ENCODE results near the gene POU2AF2.
"Not testable (repeated sequence)": the region's sequence is repeated elsewhere in the genome, so short reads cannot be mapped to it uniquely, and the experiment has no call there.

POU2AF2 gene, protein sequence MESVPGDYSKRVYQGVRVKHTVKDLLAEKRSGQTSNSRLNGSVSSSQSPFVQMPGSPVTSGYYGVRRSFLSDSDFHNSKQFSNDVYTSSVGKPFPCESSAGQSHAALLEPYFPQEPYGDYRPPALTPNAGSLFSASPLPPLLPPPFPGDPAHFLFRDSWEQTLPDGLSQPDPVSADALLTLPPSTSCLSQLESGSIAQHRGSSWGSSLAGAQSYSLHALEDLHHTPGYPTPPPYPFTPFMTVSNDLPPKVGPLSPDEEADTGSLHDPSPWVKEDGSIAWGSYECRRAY

GRCh38 chr11:111245425-111245824 is at the start of gene POU2AF2:
Gene POU2AF2 (plus strand): TSS chr11:111245725. CDS start chr11:111245854, 129 bp downstream.
- Mint-ChIP-seq H3K36me3 (ENCODE audit: insufficient read depth) (no peaks in the 10 kb centered on the region), H3K27me3 (peaks cover 54% of the 10 kb centered on the region), H3K4me3 (no peak within 1 kb of the TSS)

DNA sequence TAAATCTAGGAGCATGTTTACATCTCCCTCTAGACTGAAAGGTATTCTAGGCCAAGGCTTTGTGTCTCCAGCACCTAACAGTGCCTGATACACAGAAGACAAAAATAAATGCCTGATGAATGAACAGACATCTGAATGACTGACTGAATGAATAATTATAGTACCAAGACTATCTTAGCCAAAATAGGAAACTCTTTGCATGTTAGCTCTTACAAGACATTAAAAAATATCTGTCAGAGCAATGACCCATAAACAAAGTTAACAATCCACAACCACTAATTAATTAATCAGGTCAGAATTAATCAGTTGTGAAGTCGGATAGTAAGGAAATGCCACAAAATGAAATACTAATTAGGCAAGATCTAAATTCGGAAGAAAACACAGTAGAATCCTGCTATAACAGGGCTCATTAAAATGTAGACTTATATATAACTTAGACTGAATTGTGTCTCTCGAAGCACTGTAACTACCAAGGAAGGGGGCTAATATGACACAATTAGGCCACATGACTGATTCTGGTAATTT is 45.5 kb upstream of the POU2AF2 start:
- Mint-ChIP-seq H3K27me3 (peaks cover 57% of the 10 kb centered on the region), H3K4me1 (no peaks in the 10 kb centered on the region), H3K9me3 (no peaks in the 10 kb centered on the region), H3K4me3 (no peak overlapping the region), H3K36me3 (ENCODE audit: insufficient read depth) (peaks cover 2% of the 10 kb centered on the region), H3K27ac (ENCODE audit: low read depth) (no peak overlapping the region)
- DNase-seq (ENCODE audit: low spot score in 2 of 2) (no peak), ATAC-seq (replicated peaks; ENCODE audit: extremely low read depth, poor library complexity, severe bottlenecking) (no peak)

More at GRCh38 chr11:111245425-111245824, at the start of gene POU2AF2:
- Mint-ChIP-seq H3K9me3 (no peaks in the 10 kb centered on the region), H3K27ac (ENCODE audit: low read depth) (no peak within 1 kb of the TSS), H3K4me1 (no peaks in the 10 kb centered on the region)
- DNase-seq (ENCODE audit: low spot score in 2 of 2) = no peak
- no peak for ATAC-seq (replicated peaks; ENCODE audit: extremely low read depth, poor library complexity, severe bottlenecking)

DNA sequence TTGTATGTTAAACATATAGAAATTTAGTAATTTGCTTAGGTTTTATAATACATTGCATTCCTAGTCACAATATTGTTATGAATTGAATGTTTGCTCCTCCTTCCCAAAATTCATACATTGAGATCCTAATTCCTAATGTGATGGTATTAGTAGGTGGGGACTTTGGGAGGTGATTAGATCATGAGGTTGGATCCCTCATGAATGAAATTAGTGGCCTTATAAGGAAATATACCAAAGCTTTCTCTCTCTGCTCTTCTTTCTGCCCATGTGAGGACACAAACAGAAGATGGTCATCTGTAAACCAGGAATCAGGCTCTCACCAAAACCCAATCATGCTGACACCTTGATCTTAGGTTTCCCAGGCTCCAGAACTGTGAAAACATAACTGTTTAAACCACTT is 41.3 kb upstream of the POU2AF2 start:
- no peak for ATAC-seq (replicated peaks; ENCODE audit: extremely low read depth, poor library complexity, severe bottlenecking)
- no peak for DNase-seq (ENCODE audit: low spot score in 2 of 2)
- Mint-ChIP-seq H3K4me3 (no peak overlapping the region), H3K27ac (ENCODE audit: low read depth) (no peak overlapping the region), H3K4me1 (no peaks in the 10 kb centered on the region), H3K27me3 (peaks cover 60% of the 10 kb centered on the region), H3K9me3 (no peaks in the 10 kb centered on the region), H3K36me3 (ENCODE audit: insufficient read depth) (peaks cover 2% of the 10 kb centered on the region)

DNA sequence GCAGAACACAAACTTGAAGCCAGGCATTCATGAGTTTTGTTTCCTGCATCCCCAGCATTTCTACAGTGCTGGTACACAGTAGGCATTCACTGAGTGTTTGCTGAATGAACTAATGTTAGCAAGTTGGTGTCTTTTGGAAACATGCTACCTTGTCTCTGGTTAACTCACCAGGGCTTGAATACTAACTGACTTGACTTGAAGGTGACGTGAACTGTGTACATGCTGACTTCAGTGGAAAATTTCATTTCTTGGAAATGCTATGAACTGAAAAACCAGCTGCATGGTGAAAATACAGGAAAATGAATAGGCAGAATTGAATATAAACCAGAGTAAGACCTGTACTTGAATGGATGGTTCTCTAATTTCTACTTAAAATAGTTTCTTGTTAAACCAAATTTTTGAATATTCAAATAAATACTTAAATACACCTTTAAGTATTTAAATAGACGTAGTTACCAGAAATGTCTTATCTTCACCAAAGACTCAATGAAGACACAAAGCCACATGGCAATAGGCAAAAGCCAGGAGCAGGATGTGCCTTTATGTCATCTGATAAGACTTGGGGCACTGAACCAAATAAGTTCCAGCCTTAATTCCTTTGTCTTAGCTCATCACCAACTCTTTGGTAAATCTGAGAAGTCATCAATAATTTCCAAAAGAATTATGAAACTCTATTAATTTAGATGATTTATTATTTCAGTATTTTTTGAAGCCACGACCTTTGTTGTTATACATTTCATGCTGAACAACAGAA is 39.7 kb upstream of the POU2AF2 start:
- H3K4me1 Mint-ChIP-seq = no peaks in the 10 kb centered on the region

DNA sequence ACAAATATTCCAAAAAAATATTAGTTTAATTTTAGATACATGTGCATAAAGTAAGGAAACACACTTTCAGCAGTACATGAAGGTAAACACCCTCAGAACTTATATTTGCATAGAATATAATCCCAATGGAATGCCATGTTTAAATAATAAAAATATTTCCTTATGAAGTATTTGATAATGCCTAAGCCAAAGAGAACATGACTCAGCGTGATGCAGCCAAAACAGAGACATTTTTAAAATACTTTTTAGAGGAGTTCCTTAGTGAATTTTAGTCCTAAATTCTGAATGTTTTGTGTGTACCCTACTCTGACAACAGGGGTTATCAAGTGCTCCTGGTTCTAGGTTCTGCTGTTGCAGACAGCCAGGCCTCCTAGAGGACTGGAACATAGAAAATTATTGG is 39.1 kb upstream of the POU2AF2 start:
- Mint-ChIP-seq H3K9me3 (no peaks in the 10 kb centered on the region), H3K27ac (ENCODE audit: low read depth) (no peak overlapping the region), H3K4me3 (no peak overlapping the region), H3K27me3 (peaks cover 52% of the 10 kb centered on the region), H3K4me1 (no peaks in the 10 kb centered on the region), H3K36me3 (ENCODE audit: insufficient read depth) (peaks cover 2% of the 10 kb centered on the region)
- no peak for ATAC-seq (replicated peaks; ENCODE audit: extremely low read depth, poor library complexity, severe bottlenecking)
- DNase-seq (ENCODE audit: low spot score in 2 of 2) = no peak

More for the DNA sequence above, 39.7 kb upstream of the POU2AF2 start:
- H3K27me3 Mint-ChIP-seq = peaks cover 52% of the 10 kb centered on the region
- no peaks in the 10 kb centered on the region for H3K9me3 Mint-ChIP-seq
- DNase-seq (ENCODE audit: low spot score in 2 of 2) = no peak
- H3K36me3 Mint-ChIP-seq (ENCODE audit: insufficient read depth) = peaks cover 2% of the 10 kb centered on the region
- H3K4me3 Mint-ChIP-seq = no peak overlapping the region
- H3K27ac Mint-ChIP-seq (ENCODE audit: low read depth) = no peak overlapping the region
- ATAC-seq (replicated peaks; ENCODE audit: extremely low read depth, poor library complexity, severe bottlenecking) = no peak

DNA sequence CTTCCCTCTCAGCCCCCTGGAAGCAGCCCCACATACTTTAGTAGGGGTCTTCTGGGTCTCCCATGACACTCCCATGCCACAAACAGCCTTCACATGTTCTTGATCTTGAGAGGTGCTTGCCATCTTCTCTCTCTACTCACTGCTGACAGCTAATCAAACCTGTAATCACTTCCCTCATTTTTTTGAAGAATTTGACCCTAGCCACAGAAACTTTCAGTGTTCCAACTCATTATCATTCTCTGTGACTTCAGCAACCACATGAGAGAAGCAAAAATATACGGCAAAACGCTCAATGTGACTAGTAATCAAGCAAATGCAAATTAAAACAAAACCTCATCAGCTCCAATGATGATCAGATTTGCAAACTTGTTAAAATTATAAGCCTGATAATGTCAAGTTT is 38.3 kb upstream of the POU2AF2 start:
- Mint-ChIP-seq H3K36me3 (ENCODE audit: insufficient read depth) (peaks cover 2% of the 10 kb centered on the region), H3K27me3 (peaks cover 52% of the 10 kb centered on the region), H3K9me3 (no peaks in the 10 kb centered on the region), H3K4me1 (no peaks in the 10 kb centered on the region), H3K27ac (ENCODE audit: low read depth) (no peak overlapping the region), H3K4me3 (no peak overlapping the region)
- no peak for ATAC-seq (replicated peaks; ENCODE audit: extremely low read depth, poor library complexity, severe bottlenecking)
- DNase-seq (ENCODE audit: low spot score in 2 of 2) = no peak

DNA sequence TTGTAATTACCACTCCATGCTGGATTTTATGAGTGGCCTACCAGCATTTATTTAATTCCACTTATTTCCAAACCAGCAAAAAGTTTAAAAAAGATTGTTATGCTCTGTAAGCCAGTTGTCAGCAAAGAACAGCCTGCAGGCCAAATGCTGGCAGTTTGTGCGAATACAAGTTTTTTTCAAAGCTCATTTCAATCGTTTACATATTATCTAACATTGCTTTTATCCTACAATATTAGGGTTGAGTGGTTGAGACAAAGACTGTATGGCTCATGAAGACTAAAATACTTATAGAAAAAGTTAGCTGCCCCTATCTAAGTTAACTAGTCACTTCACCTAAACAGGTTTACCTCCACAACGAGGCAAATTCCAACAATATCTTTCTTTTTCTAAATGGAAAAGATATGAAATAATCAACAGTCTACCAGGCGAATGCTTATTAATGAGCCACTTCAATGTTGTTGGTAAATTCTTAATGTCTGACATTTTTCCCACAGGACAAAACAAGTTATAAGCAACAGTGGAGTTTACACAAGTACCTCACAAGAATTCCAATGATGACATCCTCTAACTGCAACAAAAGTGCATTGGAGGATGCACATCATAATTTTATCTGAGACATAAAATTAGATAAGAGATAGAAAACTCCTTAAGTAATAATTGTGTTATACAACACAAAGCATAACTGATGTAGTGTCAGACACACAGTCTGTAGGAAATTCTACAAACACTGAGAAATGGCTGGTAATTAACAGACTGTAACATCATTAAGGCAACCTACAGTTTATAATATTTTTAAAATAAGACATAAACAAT is 35.8 kb upstream of the POU2AF2 start:
- no peak for ATAC-seq (replicated peaks; ENCODE audit: extremely low read depth, poor library complexity, severe bottlenecking)
- H3K9me3 Mint-ChIP-seq = no peaks in the 10 kb centered on the region
- no peak overlapping the region for H3K4me3 Mint-ChIP-seq
- no peaks in the 10 kb centered on the region for H3K36me3 Mint-ChIP-seq (ENCODE audit: insufficient read depth)
- no peak for DNase-seq (ENCODE audit: low spot score in 2 of 2)
- no peak overlapping the region for H3K27ac Mint-ChIP-seq (ENCODE audit: low read depth)
- H3K4me1 Mint-ChIP-seq = no peaks in the 10 kb centered on the region
- H3K27me3 Mint-ChIP-seq = peaks cover 43% of the 10 kb centered on the region

- ATAC-seq (replicated peaks; ENCODE audit: extremely low read depth, poor library complexity, severe bottlenecking) (no peak), DNase-seq (ENCODE audit: low spot score in 2 of 2) (no peak)
- Mint-ChIP-seq H3K4me1 (no peaks in the 10 kb centered on the region), H3K27ac (ENCODE audit: low read depth) (no peak overlapping the region), H3K27me3 (peaks cover 22% of the 10 kb centered on the region), H3K4me3 (no peak overlapping the region), H3K9me3 (no peaks in the 10 kb centered on the region), H3K36me3 (ENCODE audit: insufficient read depth) (peaks cover 2% of the 10 kb centered on the region)
Measured at GRCh38 chr11:111213256-111213655, 32.3 kb upstream of the POU2AF2 start.

GRCh38 chr11:111220721-111221120 is 24.8 kb upstream of the POU2AF2 start:
- no peak for ATAC-seq (replicated peaks; ENCODE audit: extremely low read depth, poor library complexity, severe bottlenecking)
- Mint-ChIP-seq H3K36me3 (ENCODE audit: insufficient read depth) (peaks cover 7% of the 10 kb centered on the region), H3K9me3 (no peaks in the 10 kb centered on the region), H3K27me3 (peaks cover 10% of the 10 kb centered on the region), H3K4me1 (peaks cover 10% of the 10 kb centered on the region), H3K4me3 (no peak overlapping the region), H3K27ac (ENCODE audit: low read depth) (no peak overlapping the region)
- no peak for DNase-seq (ENCODE audit: low spot score in 2 of 2)

- Mint-ChIP-seq H3K27ac (ENCODE audit: low read depth) (no peak overlapping the region), H3K36me3 (ENCODE audit: insufficient read depth) (peaks cover 7% of the 10 kb centered on the region), H3K4me1 (peaks cover 10% of the 10 kb centered on the region), H3K9me3 (no peaks in the 10 kb centered on the region), H3K27me3 (peaks cover 10% of the 10 kb centered on the region), H3K4me3 (no peak overlapping the region)
- ATAC-seq (replicated peaks; ENCODE audit: extremely low read depth, poor library complexity, severe bottlenecking) (no peak), DNase-seq (ENCODE audit: low spot score in 2 of 2) (no peak)
Measured at GRCh38 chr11:111221208-111221607, 24.3 kb upstream of the POU2AF2 start.

- H3K36me3 Mint-ChIP-seq (ENCODE audit: insufficient read depth); H3K4me3 Mint-ChIP-seq; ATAC-seq (replicated peaks; ENCODE audit: extremely low read depth, poor library complexity, severe bottlenecking); H3K9me3 Mint-ChIP-seq; DNase-seq (ENCODE audit: low spot score in 2 of 2); H3K4me1 Mint-ChIP-seq; H3K27ac Mint-ChIP-seq (ENCODE audit: low read depth): not testable (repeated sequence)
- peaks cover 10% of the 10 kb centered on the region for H3K27me3 Mint-ChIP-seq
Measured at GRCh38 chr11:111221936-111222335, 23.6 kb upstream of the POU2AF2 start.

DNA sequence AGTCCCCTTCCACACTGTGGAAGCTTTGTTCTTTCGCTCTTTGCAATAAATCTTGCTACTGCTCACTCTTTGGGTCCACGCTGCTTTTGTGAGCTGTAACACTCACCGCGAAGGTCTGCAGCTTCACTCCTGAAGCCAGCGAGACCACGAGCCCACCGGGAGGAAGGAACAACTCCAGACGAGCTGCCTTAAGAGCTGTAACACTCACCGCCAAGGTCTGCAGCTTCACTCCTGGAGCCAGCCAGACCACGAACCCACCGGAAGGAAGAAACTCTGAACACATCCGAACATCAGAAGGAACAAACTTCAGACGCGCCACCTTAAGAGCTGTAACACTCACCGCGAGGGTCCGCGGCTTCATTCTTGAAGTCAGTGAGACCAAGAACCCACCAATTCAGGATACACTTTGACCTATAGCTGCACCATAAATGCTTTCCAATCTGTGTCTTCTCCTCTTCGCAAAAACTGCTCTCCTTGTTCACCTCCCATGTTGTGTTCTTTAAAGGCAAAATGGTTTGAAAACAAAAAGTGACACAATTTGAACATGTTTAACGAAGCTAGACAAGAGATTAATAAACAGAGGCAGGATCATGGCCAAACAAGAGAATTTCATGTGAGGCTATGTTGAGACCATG is 22.6 kb upstream of the POU2AF2 start:
- not testable (repeated sequence) for H3K36me3 Mint-ChIP-seq (ENCODE audit: insufficient read depth); H3K27ac Mint-ChIP-seq (ENCODE audit: low read depth); H3K4me1 Mint-ChIP-seq; H3K9me3 Mint-ChIP-seq; DNase-seq (ENCODE audit: low spot score in 2 of 2); ATAC-seq (replicated peaks; ENCODE audit: extremely low read depth, poor library complexity, severe bottlenecking)
- H3K4me3 Mint-ChIP-seq = peak overlapping the region; percentile 76
- peaks cover 10% of the 10 kb centered on the region for H3K27me3 Mint-ChIP-seq
